Fibroblast of the aortic adventitia (primary cell): Measurements from ENCODE around the gene CLEC11A. TPM values are rescaled to one million over a fixed set of nuclear protein-coding genes. Genes with fewer than 3 reads are reported as not detected.

Source experiments
- DNase-seq: peaks from one replicate; pipeline ENCODE4 v3.0.0-alpha.2; 2010; ENCODE audit warnings: low read depth
- H3K4me3 ChIP-seq: 2 replicates; pipeline ENCODE4 v1.5.1; 2011; ENCODE audit warnings: low read depth, mild to moderate bottlenecking, control low read depth, low read length, moderate library complexity
- total RNA-seq: library from RNA; depleted of rRNA; stranded (reverse); fragments of >200 nt; gene quantifications from 2 replicates; pipeline ENCODE4 v1.2.3, GENCODE V29; 2012; ENCODE audit warnings: low replicate concordance
- TF ChIP-seq, protein P1 (sequence below): IDR thresholded peaks from 2 replicates; pipeline ENCODE4 v1.5.1; 2011; ENCODE audit warnings: mild to moderate bottlenecking, low read length, control low read depth, inconsistent platforms; ENCODE audit not compliant: insufficient read depth

Gene CLEC11A
- total RNA-seq, 1 donor = 21.8 TPM

DNA sequence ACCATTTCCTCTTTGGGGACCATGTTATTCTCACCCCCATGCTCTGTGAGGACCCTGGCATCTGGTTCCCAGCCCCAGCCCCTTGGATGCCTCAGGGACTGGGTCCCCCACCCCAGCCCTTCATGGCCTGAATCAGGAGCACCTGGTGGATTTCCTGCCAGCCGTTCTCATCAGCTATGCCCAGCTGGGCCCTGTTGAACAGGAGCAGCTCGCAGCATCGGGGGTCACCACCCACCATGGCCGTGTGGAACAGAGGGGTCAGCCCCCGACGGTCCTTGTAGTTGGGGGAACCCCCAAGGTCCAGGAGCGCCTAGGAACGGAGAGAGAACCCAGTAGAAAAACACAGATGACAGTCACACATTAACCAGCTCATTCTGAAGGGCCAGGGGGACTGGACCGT is 11.4 kb upstream of the CLEC11A start:
- TF ChIP-seq, protein P1, sequence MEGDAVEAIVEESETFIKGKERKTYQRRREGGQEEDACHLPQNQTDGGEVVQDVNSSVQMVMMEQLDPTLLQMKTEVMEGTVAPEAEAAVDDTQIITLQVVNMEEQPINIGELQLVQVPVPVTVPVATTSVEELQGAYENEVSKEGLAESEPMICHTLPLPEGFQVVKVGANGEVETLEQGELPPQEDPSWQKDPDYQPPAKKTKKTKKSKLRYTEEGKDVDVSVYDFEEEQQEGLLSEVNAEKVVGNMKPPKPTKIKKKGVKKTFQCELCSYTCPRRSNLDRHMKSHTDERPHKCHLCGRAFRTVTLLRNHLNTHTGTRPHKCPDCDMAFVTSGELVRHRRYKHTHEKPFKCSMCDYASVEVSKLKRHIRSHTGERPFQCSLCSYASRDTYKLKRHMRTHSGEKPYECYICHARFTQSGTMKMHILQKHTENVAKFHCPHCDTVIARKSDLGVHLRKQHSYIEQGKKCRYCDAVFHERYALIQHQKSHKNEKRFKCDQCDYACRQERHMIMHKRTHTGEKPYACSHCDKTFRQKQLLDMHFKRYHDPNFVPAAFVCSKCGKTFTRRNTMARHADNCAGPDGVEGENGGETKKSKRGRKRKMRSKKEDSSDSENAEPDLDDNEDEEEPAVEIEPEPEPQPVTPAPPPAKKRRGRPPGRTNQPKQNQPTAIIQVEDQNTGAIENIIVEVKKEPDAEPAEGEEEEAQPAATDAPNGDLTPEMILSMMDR = no peak
- H3K4me3 ChIP-seq = no peak overlapping the region
- no peak for DNase-seq

DNA sequence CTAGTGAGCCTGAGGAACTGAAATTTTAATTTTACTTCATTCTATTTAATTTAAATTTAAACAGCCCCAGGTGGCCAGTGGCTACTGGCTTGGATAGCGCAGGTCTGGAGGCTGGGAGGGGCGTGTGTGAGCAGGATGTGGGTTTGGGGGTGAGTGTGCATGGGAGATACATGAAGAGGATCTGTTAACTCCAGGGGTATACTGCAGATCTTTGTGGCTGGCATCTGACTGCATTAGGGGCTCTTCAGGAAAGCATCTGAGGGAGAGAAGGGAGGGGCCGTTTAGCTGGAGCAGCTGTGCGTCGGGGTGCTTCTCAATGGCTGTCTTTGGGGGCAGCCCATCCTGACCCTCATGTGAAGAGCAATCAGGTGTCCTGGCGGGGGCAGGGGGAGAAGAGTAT is 10.3 kb upstream of the CLEC11A start:
- TF ChIP-seq, protein P1 = no peak
- H3K4me3 ChIP-seq = no peak overlapping the region
- no peak for DNase-seq

DNA sequence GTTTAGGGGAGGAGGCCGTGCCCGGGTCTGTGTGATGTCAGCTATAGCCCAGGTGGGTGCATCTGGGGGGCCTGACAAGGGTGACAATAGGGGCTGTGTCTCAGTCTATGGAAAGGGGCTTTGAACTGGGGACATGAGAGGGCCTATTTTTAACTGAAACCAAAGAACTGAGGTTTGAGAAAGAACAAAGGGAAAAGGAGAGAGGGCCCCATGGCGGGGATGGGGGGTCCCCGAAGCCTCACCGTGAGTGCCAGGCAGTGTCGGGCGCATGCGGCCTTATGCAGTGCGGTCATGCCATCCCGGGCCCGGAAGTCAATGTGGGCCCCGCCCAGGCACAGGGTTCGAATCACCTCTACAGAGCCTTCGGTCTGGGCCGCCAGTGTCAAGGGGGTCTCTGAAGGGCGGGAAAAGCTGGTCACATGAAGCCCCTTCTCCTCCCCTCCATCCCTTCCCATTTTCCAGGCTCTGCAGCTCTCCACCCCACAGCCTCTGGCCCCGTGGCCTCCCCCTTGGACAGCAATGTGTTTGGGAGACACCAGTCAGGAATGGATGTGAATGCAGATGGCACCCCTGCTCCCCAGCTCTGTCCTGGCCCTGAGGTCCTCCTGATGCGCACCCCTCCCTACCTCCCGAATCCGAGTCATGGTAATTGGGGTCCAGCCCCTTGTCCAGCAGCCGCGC is 9.5 kb upstream of the CLEC11A start:
- TF ChIP-seq, protein P1 = no peak
- DNase-seq = no peak
- no peak overlapping the region for H3K4me3 ChIP-seq

DNA sequence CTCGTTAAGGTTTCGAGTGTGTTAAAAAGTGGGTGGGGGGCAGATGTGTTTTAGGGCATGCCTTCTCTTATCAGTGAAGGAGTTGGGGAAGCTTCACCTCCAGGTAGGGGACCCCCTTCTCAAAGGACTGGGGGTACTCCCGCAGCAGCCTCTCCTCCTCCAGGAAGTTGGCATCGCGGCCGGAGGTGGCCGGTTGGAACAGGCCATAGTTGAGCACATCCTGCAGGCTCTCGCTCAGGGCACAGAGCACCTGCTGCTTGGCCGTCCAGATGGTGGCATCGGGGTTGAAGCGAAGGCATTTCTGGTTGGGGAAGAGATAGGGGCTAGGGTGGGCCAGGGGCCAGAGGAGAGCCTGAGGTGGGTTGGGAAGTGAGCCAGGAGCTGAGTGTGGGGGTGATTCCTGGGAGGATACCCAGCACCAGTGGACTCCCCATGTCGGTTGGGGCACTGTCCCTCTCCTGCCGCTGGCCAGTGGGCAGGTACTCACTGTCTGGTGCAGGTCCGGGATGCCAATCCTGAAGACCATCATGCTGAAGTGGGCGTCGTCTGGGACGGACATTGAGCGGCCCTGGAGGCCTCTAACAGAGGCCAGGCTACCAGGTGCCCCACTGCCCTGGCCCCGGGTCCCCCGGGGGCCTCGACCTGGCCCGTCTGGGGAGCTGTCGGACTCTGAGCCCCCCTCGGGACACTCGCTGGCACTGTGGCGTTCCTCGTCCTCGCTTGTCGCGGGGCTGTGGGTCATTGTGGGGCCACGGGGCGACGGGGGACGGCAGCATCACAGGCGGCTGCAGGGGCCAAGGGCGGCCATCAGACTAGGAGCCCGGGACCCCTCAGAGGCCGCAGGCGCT is 6.8 kb upstream of the CLEC11A start:
- DNase-seq = no peak
- TF ChIP-seq, protein P1 = no peak
- no peak overlapping the region for H3K4me3 ChIP-seq

DNA sequence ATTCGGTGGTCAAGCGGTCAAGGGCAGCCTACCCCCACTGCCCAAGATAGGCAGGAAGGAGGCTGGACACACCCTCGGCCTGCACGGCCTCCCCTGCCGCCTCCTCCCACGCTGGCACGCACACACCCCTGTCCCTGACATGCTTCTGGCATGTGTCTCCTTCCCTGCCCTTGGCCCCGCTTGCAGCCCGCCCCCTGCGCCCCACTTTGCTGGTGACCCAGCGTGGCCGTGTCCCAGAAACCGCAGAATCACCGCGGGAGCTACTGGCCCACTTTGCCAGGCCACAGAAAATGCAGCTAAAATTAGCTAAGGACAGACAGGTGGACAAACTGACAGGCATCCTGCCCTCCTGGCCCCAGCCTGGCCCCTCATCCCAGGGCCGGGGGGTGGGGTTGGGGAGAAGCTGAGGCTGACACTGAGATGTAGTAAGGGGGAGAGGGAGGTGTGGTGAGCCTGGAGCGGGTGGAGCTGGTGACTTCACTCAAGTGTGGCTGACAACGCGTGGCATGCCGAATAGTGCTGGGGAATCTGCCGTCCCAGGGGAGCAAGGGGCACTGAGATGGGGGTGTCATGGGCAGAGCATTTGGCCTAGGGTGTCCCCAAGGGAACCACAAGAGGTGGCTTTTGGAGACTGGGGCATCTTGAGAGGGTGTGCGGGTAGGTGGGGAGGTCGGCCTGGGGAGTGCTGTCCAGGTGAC is 6.0 kb upstream of the CLEC11A start:
- H3K4me3 ChIP-seq = no peak overlapping the region
- DNase-seq = no peak
- TF ChIP-seq, protein P1 = no peak

DNA sequence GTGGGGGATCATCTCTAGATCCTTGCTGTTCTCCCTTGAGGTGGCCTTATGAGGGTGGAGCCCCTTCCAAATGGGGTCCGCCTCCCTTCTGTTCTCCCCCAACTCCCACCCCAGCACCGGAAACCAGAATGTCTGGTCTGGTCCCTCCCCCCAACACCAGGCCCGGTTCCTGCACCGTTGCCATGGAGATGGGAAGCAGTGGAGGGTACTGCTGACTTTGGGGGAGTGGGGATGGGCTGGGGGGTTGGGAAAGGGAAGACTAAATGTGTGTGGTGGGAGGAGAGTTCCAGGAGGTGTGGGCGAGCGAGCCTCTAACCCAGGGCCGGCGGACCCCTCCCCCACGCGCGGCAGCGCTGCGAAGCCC is 5.3 kb upstream of the CLEC11A start:
- TF ChIP-seq, protein P1 = no peak
- no peak overlapping the region for H3K4me3 ChIP-seq
- no peak for DNase-seq
